Type B pancreatic cell (in vitro differentiated cells): ENCODE data around the gene SCAF4. TPM values are rescaled to one million over a fixed set of nuclear protein-coding genes. Genes with fewer than 3 reads are reported as not detected.

ENCODE experiments used
- DNase-seq: peaks from one replicate; pipeline ENCODE4 v3.0.0; 2021; ENCODE audit warnings: mixed read lengths; ENCODE audit not compliant: unreplicated experiment; ENCODE audit errors: extremely low spot score
- H3K27ac Mint-ChIP-seq: 2 replicates; pipeline ENCODE4 v1.8.0; 2021; ENCODE audit warnings: mild to moderate bottlenecking, mixed read lengths
- H3K27me3 Mint-ChIP-seq: 2 replicates; pipeline ENCODE4 v1.8.0; 2021; ENCODE audit warnings: mixed read lengths
- H3K36me3 Mint-ChIP-seq: 2 replicates; pipeline ENCODE4 v1.8.0; 2021; ENCODE audit warnings: mixed read lengths
- H3K4me1 Mint-ChIP-seq: one replicate; pipeline ENCODE4 v1.8.0; 2021; ENCODE audit warnings: mixed read lengths; ENCODE audit not compliant: unreplicated experiment
- H3K4me3 Mint-ChIP-seq: 2 replicates; pipeline ENCODE4 v1.8.0; 2021; ENCODE audit warnings: mild to moderate bottlenecking, mixed read lengths
- H3K9me3 Mint-ChIP-seq: 2 replicates; pipeline ENCODE4 v1.8.0; 2021; ENCODE audit warnings: mixed read lengths
- CTCF ChIP-seq: fragments of 200-600 bp; sonication (generic); conservative IDR thresholded peaks from 2 replicates; pipeline ENCODE4 v1.5.0; 2021; ENCODE audit warnings: antibody characterized with exemption, mild to moderate bottlenecking
- total RNA-seq: library from RNA; stranded (reverse); gene quantifications from 2 replicates; pipeline ENCODE4 v1.2.1, GENCODE V29; 2021; ENCODE audit warnings: low replicate concordance

SCAF4 gene
- total RNA-seq, 1 donor from 2014 or later: 53.2 TPM

GRCh38 chr21:31714741-31715365 is 17.1 kb downstream of the SCAF4 start:
- H3K36me3 Mint-ChIP-seq: peaks cover 2% of the 10 kb centered on the region

GRCh38 chr21:31713973-31714740 is 17.8 kb downstream of the SCAF4 start:
- no peaks in the 10 kb centered on the region for H3K36me3 Mint-ChIP-seq
- no peak overlapping the region for H3K4me3 Mint-ChIP-seq
- no peak overlapping the region for H3K27ac Mint-ChIP-seq
- no peak for TF ChIP-seq CTCF
- no peak for DNase-seq
- H3K4me1 Mint-ChIP-seq: peaks cover 31% of the 10 kb centered on the region
- no peaks in the 10 kb centered on the region for H3K27me3 Mint-ChIP-seq
- H3K9me3 Mint-ChIP-seq: no peaks in the 10 kb centered on the region

More at GRCh38 chr21:31714741-31715365, 17.1 kb downstream of the SCAF4 start:
- no peak for DNase-seq
- peak overlapping the region; percentile 17 for H3K27ac Mint-ChIP-seq
- no peaks in the 10 kb centered on the region for H3K9me3 Mint-ChIP-seq
- no peak for TF ChIP-seq CTCF
- H3K4me3 Mint-ChIP-seq: no peak overlapping the region
- H3K4me1 Mint-ChIP-seq: peaks cover 28% of the 10 kb centered on the region
- H3K27me3 Mint-ChIP-seq: no peaks in the 10 kb centered on the region

- no peaks in the 10 kb centered on the region for H3K36me3 Mint-ChIP-seq
- peaks cover 39% of the 10 kb centered on the region for H3K4me1 Mint-ChIP-seq
- H3K9me3 Mint-ChIP-seq: no peaks in the 10 kb centered on the region
- TF ChIP-seq CTCF: no peak
- no peaks in the 10 kb centered on the region for H3K27me3 Mint-ChIP-seq
- H3K27ac Mint-ChIP-seq: no peak overlapping the region
- no peak for DNase-seq
- no peak overlapping the region for H3K4me3 Mint-ChIP-seq
Measured at GRCh38 chr21:31713115-31713514, 18.8 kb downstream of the SCAF4 start.

GRCh38 chr21:31711745-31712285 is 20.1 kb downstream of the SCAF4 start:
- Mint-ChIP-seq H3K9me3 (no peaks in the 10 kb centered on the region), H3K27me3 (no peaks in the 10 kb centered on the region), H3K27ac (no peak overlapping the region), H3K36me3 (no peaks in the 10 kb centered on the region), H3K4me3 (no peak overlapping the region), H3K4me1 (peaks cover 39% of the 10 kb centered on the region)
- no peak for TF ChIP-seq CTCF
- DNase-seq: no peak

- H3K27ac Mint-ChIP-seq: no peak overlapping the region
- H3K4me3 Mint-ChIP-seq: no peak overlapping the region
- no peak for TF ChIP-seq CTCF
- H3K36me3 Mint-ChIP-seq: no peaks in the 10 kb centered on the region
- peaks cover 42% of the 10 kb centered on the region for H3K4me1 Mint-ChIP-seq
- no peak for DNase-seq
- no peaks in the 10 kb centered on the region for H3K27me3 Mint-ChIP-seq
- H3K9me3 Mint-ChIP-seq: no peaks in the 10 kb centered on the region
Measured at GRCh38 chr21:31711326-31711725, 20.6 kb downstream of the SCAF4 start.
